GM18498 (cell line): ENCODE results near the gene POLR3H.

Experiments used
- ATAC-seq: cut with Tn5 transposase; IDR thresholded peaks from one replicate; pipeline ENCODE4 v1.9.1; 2021; ENCODE audit warnings: mild to moderate bottlenecking, moderate library complexity; ENCODE audit not compliant: unreplicated experiment

POLR3H gene

GRCh38 chr22:41539146-41540005, 4.9 kb downstream of the POLR3H start:
- ATAC-seq, result no peak

DNA sequence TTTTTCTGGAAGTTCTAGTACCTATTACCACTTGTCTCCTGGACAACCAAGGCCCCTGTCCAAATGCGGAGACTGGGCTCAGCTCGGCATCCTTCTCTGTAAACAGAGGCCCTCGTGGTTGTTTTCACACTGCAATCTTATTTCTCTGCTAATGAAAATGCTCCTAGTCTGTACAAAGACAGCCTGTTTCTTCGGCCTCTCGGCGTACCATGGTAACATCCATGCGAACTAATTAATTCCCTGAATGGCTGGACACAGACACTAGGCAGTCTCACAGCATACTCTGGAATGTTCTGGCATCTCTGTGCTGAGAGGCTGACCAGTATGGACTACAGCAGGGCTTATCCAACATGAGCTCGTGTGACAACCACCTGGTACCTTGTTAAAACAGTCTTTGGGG, 5.7 kb downstream of the POLR3H start:
- no peak for ATAC-seq

- no peak for ATAC-seq
Measured at GRCh38 chr22:41537203-41537602, 7.1 kb downstream of the POLR3H start.

- no peak for ATAC-seq
Measured at GRCh38 chr22:41535244-41535643, 9.0 kb downstream of the POLR3H start.

DNA sequence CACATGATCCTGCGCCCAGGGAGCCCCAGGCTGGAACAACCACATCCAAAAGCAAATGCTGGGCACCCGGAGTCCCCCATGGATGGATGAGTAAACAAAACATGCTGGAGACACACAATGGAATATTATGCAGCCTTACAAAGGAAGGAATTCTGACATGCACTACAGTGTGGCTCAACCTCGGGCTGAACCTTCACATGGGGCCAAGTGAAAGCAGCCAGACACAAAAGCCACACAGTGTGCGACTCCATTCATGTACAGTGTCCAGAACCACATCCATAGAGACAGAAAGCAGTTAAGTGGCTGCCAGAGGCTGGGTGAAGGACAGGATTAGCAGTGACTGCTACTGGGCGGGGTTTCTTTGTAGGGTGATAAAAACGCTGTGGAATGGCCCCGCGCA, 10.1 kb downstream of the POLR3H start:
- no peak for ATAC-seq

GRCh38 chr22:41532908-41533825, 11.1 kb downstream of the POLR3H start:
- no peak for ATAC-seq

DNA sequence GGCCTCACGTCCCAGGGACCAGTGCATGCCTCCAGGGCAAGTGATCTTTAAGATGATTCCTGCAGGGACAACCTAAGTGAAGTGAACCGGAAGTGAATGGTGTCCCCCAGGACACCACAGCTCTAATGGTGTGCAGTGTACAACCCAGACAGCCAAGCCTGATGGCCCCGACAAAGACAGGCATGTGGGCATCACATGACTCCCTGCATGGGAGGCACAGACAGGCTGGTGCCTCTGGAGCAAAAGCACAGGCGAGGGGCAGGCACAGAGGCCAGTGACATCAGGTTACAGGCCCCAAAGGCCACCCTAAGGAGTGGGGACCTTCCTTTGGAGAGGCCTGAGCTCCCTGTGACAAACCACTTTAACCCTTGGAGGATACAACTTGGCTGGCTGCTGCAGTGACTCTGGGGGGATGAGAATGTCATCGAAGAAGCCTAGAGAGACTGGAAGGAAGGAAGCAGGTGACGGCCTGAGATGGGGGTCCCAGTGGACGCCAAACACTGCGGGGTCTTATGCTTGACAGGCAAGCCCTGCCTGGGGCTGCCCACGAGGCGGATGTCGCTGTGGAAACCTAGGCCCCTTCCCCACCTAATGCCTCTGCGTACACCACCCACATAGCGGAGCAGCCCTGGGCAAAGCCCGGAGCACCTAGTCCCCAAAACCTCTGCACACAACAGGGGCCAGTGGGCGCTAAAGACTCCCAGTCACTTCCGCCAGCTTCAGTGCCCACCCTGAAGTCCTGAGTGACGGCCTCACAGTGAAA, 12.4 kb downstream of the POLR3H start:
- no peak for ATAC-seq

DNA sequence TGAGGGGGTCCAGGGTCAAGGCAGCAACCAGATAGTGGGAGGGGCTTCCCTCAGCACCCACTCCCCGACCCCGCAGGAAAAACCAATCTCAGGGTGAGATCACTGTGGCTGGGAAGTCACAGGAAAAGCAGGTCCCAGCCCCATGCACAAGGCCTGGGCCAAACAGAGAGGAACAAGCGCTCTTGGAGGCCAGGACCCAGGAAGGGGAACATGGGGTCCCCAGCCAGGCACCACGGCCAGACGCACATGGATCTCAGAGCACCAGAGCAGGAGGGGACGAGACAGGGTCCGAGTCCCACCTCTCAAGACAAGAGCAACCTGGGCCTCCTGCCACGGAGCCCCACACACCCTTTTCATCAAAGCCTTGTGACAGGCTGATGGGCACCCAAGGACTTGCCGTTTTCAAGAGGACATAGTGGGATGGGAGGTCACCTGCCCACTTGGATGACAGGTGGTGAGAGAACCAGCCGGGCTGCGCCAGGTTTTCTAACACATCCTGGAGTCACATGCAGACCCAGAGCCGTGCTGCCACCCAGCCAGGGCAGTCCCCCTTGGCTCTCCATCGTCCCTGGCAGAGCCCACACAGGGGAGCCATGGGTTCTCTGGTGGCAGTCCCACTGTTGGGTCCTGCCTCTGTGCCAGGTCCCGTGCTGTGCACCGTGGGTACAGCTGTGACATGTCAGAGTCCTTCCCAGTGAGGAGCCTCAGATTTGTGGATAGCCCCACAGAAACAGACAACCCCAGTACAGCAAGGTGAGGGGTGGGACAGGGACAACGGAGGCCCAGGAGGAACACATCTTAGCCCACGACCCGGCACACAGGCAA, 13.2 kb downstream of the POLR3H start:
- ATAC-seq, result no peak

DNA sequence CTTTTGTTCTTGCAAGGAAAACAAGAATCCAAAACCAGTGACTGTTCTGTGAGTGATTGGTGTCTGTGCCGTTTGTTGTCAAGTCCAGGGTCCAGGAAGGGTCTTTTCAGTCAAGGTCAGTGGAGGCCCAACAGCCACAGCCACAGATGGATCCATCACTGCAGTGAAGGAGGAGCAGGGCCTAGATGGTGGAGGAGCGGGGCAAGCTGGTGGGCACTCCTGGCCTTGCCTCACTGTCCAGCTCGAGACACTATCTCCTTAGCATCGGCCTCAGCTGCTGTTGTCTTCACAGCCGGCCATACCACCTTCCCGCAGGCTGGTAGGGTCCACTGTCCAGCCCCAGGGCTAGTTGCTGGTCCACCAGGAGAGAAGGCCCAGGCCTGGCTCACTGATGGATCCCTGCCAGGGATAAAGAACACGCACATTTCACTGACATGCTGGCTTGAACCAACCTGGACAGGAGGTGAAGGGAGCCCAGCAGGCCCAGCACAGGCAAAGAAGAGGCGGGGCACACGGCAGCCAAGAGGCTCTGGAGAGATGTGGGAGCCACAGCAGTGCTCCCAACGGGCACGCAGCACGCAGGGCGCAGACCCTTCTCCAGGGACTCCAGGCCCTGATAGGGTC, 15.2 kb downstream of the POLR3H start:
- no peak for ATAC-seq

- ATAC-seq, result no peak
Measured at GRCh38 chr22:41528132-41528766, 16.0 kb downstream of the POLR3H start.

GRCh38 chr22:41526830-41527799, 17.2 kb downstream of the POLR3H start:
- ATAC-seq, result no peak

DNA sequence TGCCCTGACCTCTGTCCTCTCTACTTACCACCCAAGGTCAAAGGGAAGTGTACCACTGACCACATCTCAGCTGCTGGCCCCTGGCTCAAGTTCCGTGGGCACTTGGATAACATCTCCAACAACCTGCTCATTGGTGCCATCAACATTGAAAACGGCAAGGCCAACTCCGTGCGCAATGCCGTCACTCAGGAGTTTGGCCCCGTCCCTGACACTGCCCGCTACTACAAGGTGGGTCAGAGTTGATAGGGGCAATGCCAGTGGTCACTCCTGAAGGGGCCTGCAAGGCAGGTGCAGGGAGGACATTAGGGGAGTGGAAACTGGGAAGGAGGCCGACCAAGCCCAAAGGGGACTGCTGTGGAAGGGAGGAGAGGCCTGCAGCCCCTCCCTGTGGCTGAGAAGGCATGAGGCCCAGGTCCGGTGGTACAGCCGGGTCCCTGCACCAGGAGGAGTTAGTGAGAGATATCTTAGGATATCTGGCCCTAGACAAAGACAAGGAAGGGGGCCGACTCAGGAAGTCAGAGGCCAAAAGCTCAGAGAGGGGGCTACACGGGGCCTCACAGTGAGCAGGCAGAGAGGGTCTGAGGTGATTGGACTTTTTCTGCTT, 17.9 kb downstream of the POLR3H start:
- ATAC-seq, result no peak

DNA sequence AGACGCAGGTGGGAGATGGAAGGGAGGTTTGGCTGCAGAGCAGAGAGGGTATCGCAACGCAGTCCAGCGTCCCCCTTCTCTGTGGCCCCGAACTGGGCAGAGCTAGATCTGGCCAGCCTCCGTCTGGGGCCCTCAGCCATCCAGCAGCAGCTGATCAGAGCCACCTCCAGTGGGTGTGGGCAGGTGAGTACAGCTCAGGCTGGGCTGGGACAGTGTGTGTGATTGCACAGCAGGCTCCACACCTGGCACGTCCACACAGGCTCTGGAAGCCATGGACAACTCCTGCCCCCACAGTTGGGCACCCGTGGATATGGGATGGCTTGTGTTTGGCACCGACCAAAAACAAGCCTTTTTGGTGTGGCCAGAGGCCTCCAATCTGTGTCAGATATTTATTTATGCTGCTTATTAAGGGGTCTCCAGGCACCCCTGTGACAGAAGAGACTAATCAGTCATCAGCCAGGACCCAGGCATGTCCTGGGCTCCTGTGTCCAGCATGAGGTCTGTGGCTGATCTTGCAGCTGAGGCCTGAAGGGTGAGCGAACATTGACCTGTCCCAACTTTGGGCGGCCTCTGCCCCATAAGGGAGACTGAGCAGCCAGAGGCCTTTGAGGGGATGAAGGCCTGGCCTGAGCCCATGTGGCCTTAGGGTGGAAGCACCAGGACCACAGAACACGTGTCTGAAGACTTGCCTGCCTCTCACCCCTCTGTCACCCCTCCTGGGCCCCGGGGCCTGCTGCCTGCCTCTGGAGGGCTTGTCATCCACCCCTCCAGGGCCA, 18.6 kb downstream of the POLR3H start:
- ATAC-seq, result no peak

GRCh38 chr22:41524809-41525449, 19.3 kb downstream of the POLR3H start:
- no peak for ATAC-seq

DNA sequence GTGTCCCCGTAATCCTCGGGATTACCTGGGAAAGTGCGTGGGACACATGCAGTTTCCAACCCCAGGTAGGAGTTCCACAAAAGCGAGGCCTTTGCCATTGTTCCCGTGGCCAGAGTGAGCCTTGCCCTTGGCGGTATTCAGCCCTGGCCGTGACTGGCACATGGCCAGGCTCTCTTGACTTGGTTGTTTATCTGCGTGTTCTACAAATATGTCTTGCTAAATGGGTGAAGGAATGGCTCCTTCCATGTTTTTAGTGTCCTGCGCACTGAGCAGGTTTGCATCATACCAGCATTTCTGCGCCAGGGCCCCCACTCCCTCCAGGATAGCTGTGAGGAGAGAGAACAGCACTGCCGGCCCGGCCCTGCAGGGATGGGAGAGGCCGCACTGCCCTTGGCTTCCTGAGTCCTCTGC, 20.0 kb downstream of the POLR3H start:
- ATAC-seq, result no peak

- ATAC-seq, result no peak
Measured at GRCh38 chr22:41523464-41524221, 20.6 kb downstream of the POLR3H start.
